Upper lobe of left lung (tissue), 4 donors: ENCODE data around the gene CHIT1.

Experiments used
- POLR2AphosphoS5 ChIP-seq, 2 donors: sonication (generic); formaldehyde crosslinking; IDR thresholded peaks; one replicate each; pipeline ENCODE4 v1.5.1; 2017; ENCODE audit warnings: antibody characterized with exemption in 2 of 2
- TF ChIP-seq, protein P1 (sequence below), 6 experiments: fragments of 450-650 bp in 4 of 6; fragments of 200-600 bp in 2 of 6; sonication (generic) in 2 of 6; IDR thresholded peaks; one replicate each; pipeline ENCODE4 v1.5.1; 2016 to 2019; ENCODE audit warnings: antibody characterized with exemption in 6 of 6

DNA sequence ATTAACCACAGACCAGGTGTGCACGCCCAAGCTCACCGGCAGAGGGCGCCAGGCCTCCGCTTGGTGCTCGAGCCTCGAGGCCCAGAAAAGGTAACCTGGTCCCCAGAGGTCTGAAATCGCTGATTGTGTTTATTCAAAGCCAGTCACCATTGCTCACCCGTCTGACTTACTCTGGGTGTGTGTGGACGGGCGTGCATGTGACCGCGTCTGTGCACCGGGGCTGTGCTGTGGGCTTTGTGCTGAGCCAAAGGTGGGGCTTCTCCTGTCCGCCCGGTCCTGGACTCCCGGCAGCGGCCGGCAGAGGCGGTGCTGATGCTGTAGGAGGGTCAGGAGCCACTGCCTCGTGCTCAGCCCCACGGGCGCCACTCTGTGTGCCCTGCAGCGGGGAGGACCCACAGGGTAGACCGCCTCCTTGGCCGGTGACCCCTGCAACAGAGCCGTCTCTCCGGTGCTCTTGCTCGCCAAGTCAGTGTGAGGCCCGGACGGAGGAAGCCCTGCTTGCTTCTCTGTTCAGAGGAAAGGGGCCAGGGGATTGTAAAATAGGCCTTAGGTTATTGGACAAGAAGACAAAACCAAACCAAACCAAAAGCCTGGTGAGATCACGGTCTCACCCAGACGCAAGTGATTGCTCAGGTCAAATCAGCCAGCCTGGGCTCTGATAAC is 43.9 kb upstream of the CHIT1 start:
- TF ChIP-seq, protein P1, sequence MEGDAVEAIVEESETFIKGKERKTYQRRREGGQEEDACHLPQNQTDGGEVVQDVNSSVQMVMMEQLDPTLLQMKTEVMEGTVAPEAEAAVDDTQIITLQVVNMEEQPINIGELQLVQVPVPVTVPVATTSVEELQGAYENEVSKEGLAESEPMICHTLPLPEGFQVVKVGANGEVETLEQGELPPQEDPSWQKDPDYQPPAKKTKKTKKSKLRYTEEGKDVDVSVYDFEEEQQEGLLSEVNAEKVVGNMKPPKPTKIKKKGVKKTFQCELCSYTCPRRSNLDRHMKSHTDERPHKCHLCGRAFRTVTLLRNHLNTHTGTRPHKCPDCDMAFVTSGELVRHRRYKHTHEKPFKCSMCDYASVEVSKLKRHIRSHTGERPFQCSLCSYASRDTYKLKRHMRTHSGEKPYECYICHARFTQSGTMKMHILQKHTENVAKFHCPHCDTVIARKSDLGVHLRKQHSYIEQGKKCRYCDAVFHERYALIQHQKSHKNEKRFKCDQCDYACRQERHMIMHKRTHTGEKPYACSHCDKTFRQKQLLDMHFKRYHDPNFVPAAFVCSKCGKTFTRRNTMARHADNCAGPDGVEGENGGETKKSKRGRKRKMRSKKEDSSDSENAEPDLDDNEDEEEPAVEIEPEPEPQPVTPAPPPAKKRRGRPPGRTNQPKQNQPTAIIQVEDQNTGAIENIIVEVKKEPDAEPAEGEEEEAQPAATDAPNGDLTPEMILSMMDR (IDR thresholded peaks at IDR 0.05) = peak; percentile 96 to 99 (median 98)
- TF ChIP-seq POLR2AphosphoS5 (IDR thresholded peaks at IDR 0.05) = peak; percentile 48 to 75
